ENCODE measurements around the gene C8G. TPM values are rescaled to one million over a fixed set of nuclear protein-coding genes. Genes with fewer than 3 reads are reported as not detected.
A peak's percentile ranks its signal among the peaks of the same experiment; 100 is the strongest.

C8G gene
- total and polyA plus RNA-seq, 9 of the 15 experiments (the other 6 are each of a cell fraction or from before 2014, with no cell fraction given) = 0.35 to 5.9 (median 2.7) TPM; not detected in 2

GRCh38 chr9:136937186-136938001 is 7.6 kb upstream of the C8G start:
- no peak for DNase-seq (ENCODE audit: extremely low read depth in 1 of 4, low spot score in 3 of 4)
- Histone ChIP-seq H3K36me3 (ENCODE audit: control insufficient read depth, insufficient read depth, low read length) (peaks cover 65% of the 10 kb centered on the region; the same call in 2 of the 3 replicates), H3K9ac (ENCODE audit: insufficient read depth in 1 of 2, low read depth in 2 of 2, low read length in 2 of 2) (peak overlapping the region in 1 of 2 experiments; percentile 66; a peak in 2 of 4 replicates), H2AFZ (ENCODE audit: low read depth, low read length) (no peak overlapping the region), H3K4me3 (no peak overlapping the region), H3K27me3 (ENCODE audit: control insufficient read depth in 2 of 2, insufficient read depth in 2 of 2, low read length in 2 of 2) (no peaks in the 10 kb centered on the region), H4K20me1 (replicated peaks; ENCODE audit: control insufficient read depth, insufficient read depth, low read length) (no peaks in the 10 kb centered on the region), H3K9me3 (replicated peaks; ENCODE audit: control insufficient read depth, insufficient read depth, low read depth, low read length) (no peaks in the 10 kb centered on the region), H3K9me1 (ENCODE audit: control insufficient read depth, insufficient read depth, low read length) (peaks cover 3% of the 10 kb centered on the region), H3K4me1 (replicated peaks in 1 of 2; ENCODE audit: control insufficient read depth in 2 of 2, insufficient read depth in 2 of 2, low read length in 2 of 2) (peaks cover 0 to 37% of the 10 kb centered on the region in 2 experiments; a peak in 2 of 5 replicates), H3K4me2 (ENCODE audit: insufficient read depth, low read length) (no peak overlapping the region), H3K79me2 (ENCODE audit: control insufficient read depth, insufficient read depth, low read length) (peaks cover 5% of the 10 kb centered on the region; the same call in 2 of the 3 replicates), H3K27ac (ENCODE audit: extremely low read depth, low read depth, low read length) (no peak overlapping the region; the same call in 2 of the 3 replicates)
- FAIRE-seq = no peak
- POLR2A ChIA-PET = interaction anchor here (0.6 to 2.4 kb wide), 5 partner anchors 10 to 212 kb away, joined by 3 to 19 read pairs (median 6); no protein-coding TSS in a partner anchor
- TF ChIP-seq PHB2 (IDR thresholded peaks at IDR 0.05; ENCODE audit: low read depth) = no peak
- no peak for TF ChIP-seq HNRNPUL1 (IDR thresholded peaks at IDR 0.05; ENCODE audit: low read length)
- 0 out of 2 replicates have a peak, but pooled peaks have one; percentile 42 for TF ChIP-seq POLR2G (IDR thresholded peaks at IDR 0.05; ENCODE audit: low read depth, low read length)
- no peak for TF ChIP-seq FOXK2 (conservative IDR thresholded peaks at IDR 0.05 in 1 of 2, IDR thresholded peaks at IDR 0.05 in 1 of 2; ENCODE audit: low read depth in 2 of 2)
- no peak for TF ChIP-seq SNAPC5 (CRISPR knock-in tag; IDR thresholded peaks at IDR 0.05)
- no peak for TF ChIP-seq THRA (IDR thresholded peaks at IDR 0.05)
- no TSS peak for BruUV-seq (replicated peaks)
- CTCF ChIA-PET (ENCODE audit: low intra/inter-chr PET ratio) = no interaction called here
- WGBS (ENCODE audit: insufficient coverage, low coverage, missing lambda C conversion rate) = 81% methylated on average over 15 of the region's 15 CpGs
- in situ Hi-C loops (cut with MboI) (no loop called here), intact Hi-C loops (cut with micrococcal nuclease) (no loop called here)
- ATAC-seq = no peak
